ENCODE measurements around the gene CDYL.

CDYL gene

GRCh38 chr6:4936681-4937041, 160.5 kb downstream of the CDYL start:
- Histone ChIP-seq H3K4me1 (ENCODE audit: insufficient read depth, low read length) (peaks cover 26% of the 10 kb centered on the region), H3K9me3 (ENCODE audit: control insufficient read depth, insufficient read depth, low read length) (no peaks in the 10 kb centered on the region), H3K9ac (ENCODE audit: low read depth, low read length) (no peak overlapping the region), H3K36me3 (ENCODE audit: insufficient read depth, low read length) (peaks cover 6% of the 10 kb centered on the region; the same call in 1 of the 2 replicates)

DNA sequence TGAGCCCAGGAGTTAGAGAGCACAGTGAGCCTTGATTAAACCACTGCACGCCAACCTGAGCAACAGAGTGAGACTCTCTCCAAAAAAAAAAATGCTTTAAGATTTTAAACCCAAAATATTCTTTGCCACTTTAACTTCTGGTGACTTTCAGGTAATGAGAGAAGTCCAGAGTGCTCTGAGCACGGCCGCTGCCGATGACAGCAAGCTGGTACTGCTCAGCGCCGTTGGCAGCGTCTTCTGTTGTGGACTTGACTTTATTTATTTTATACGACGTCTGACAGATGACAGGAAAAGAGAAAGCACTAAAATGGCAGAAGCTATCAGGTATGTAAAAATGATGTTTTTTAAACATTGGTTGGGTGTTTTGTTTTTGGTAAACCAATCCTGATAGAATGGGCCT, 161.2 kb downstream of the CDYL start:
- peaks cover 6% of the 10 kb centered on the region for H3K36me3 ChIP-seq (ENCODE audit: insufficient read depth, low read length)
- H3K9ac ChIP-seq (ENCODE audit: low read depth, low read length): no peak overlapping the region
- H3K4me1 ChIP-seq (ENCODE audit: insufficient read depth, low read length): peaks cover 26% of the 10 kb centered on the region
- no peaks in the 10 kb centered on the region for H3K9me3 ChIP-seq (ENCODE audit: control insufficient read depth, insufficient read depth, low read length)

GRCh38 chr6:4939241-4939640, 163.0 kb downstream of the CDYL start:
- peaks cover 7% of the 10 kb centered on the region for H3K36me3 ChIP-seq (ENCODE audit: insufficient read depth, low read length)
- no peak overlapping the region for H3K9ac ChIP-seq (ENCODE audit: low read depth, low read length)
- H3K4me1 ChIP-seq (ENCODE audit: insufficient read depth, low read length): peaks cover 31% of the 10 kb centered on the region
- H3K9me3 ChIP-seq (ENCODE audit: control insufficient read depth, insufficient read depth, low read length): no peaks in the 10 kb centered on the region

DNA sequence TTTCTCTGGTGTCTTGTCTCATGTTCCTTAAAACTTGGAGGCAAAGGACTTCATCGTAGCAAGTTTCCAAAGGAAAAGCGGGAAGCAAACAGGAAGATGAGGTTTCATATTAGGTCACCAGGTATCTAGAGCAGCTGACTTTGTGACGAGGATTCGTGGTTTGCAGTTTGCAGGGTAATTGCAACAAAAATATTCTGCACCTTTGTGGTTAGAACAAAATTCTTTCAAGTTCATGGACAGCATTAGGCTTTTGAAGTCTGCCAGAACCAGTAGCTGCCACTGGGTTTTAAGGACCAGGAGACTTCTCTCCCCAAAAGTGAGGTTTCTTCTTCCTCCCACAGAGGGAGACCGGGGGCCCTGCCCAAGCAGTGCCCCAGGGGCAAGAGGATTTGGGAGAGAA, 164.2 kb downstream of the CDYL start:
- peaks cover 30% of the 10 kb centered on the region for H3K4me1 ChIP-seq (ENCODE audit: insufficient read depth, low read length)
- H3K36me3 ChIP-seq (ENCODE audit: insufficient read depth, low read length): peaks cover 13% of the 10 kb centered on the region
- no peak overlapping the region for H3K9ac ChIP-seq (ENCODE audit: low read depth, low read length)
- H3K9me3 ChIP-seq (ENCODE audit: control insufficient read depth, insufficient read depth, low read length): no peaks in the 10 kb centered on the region

DNA sequence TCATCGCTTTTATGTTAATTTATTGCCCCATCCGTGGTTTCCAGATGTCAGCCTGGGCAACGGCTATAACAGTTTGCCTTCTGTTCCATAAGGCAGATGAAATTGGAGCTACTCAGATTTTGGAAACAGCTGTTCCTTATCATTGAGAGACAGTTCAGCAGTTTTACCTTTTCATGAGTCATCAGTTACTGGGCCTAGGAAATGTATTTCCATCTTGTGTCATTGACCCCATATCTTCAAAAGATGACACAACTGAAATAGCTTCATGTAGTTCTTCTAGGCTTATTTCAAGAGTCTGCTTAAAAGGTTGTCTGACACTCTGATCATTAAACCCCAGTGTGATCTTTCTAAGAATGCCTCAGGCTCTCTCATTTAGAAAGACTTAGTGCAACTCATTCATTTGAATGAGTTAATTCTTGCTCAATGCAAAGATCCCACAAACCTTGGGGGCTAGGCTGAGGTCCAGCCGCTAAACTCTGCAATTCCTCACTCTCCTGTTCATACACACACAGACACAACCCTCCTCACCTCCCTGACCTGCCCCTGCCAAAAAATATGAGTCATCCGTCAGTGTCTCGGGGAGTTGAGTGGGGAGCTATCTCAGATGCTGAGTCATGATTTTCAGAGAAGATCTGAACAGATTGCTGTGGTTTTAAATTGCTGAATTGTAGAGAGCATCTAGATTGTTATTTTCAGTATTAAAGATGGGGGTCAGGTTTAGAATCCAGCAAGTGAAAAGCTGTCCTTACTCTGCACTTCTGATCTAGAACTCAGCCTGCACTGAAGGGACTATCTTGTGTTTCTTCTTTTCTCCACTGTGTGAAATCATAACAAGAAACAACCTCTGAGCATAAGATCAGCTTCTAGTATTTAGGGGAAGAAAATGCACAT, 165.8 kb downstream of the CDYL start:
- H3K36me3 ChIP-seq (ENCODE audit: insufficient read depth, low read length): peaks cover 13% of the 10 kb centered on the region
- H3K9me3 ChIP-seq (ENCODE audit: control insufficient read depth, insufficient read depth, low read length): no peaks in the 10 kb centered on the region
- no peak overlapping the region for H3K9ac ChIP-seq (ENCODE audit: low read depth, low read length)
- H3K4me1 ChIP-seq (ENCODE audit: insufficient read depth, low read length): peaks cover 28% of the 10 kb centered on the region

- Histone ChIP-seq H3K4me1 (ENCODE audit: insufficient read depth, low read length) (peaks cover 28% of the 10 kb centered on the region), H3K9ac (ENCODE audit: low read depth, low read length) (no peak overlapping the region), H3K36me3 (ENCODE audit: insufficient read depth, low read length) (peaks cover 13% of the 10 kb centered on the region), H3K9me3 (ENCODE audit: control insufficient read depth, insufficient read depth, low read length) (no peaks in the 10 kb centered on the region)
Measured at GRCh38 chr6:4942673-4943009, 166.4 kb downstream of the CDYL start.

GRCh38 chr6:4943716-4944115, 167.5 kb downstream of the CDYL start:
- Histone ChIP-seq H3K9me3 (ENCODE audit: control insufficient read depth, insufficient read depth, low read length) (no peaks in the 10 kb centered on the region), H3K4me1 (ENCODE audit: insufficient read depth, low read length) (peaks cover 35% of the 10 kb centered on the region), H3K36me3 (ENCODE audit: insufficient read depth, low read length) (peaks cover 13% of the 10 kb centered on the region), H3K9ac (ENCODE audit: low read depth, low read length) (no peak overlapping the region)

- H3K36me3 ChIP-seq (ENCODE audit: insufficient read depth, low read length): peaks cover 13% of the 10 kb centered on the region
- peaks cover 38% of the 10 kb centered on the region for H3K4me1 ChIP-seq (ENCODE audit: insufficient read depth, low read length)
- no peaks in the 10 kb centered on the region for H3K9me3 ChIP-seq (ENCODE audit: control insufficient read depth, insufficient read depth, low read length)
Measured at GRCh38 chr6:4944325-4944724, 168.1 kb downstream of the CDYL start.

DNA sequence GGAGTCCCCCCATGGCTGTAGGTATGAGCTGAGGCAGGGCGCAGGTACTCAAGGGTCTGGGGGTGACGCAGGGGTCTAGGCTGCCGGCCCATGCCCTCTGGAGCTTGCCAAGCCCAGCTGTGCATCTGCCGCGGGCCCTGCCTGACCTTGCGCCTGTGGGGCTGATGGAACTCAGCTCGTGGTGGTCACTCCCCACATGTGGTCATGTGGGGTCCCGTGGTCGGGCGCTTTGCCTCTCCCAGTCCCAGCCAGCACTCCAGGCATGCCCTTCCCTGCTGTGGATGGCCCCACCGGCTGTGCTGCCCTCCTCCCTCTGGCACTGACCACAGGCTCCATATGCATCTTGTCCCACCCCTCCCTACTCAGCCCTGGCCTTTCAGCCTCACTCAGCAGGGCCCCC, 170.3 kb downstream of the CDYL start:
- H3K9me3 ChIP-seq (ENCODE audit: control insufficient read depth, insufficient read depth, low read length): no peaks in the 10 kb centered on the region
- H3K36me3 ChIP-seq (ENCODE audit: insufficient read depth, low read length): peaks cover 14% of the 10 kb centered on the region
- H3K9ac ChIP-seq (ENCODE audit: low read depth, low read length): no peak overlapping the region
- peaks cover 28% of the 10 kb centered on the region for H3K4me1 ChIP-seq (ENCODE audit: insufficient read depth, low read length)

More at GRCh38 chr6:4944325-4944724, 168.1 kb downstream of the CDYL start:
- H3K9ac ChIP-seq (ENCODE audit: low read depth, low read length): no peak overlapping the region

DNA sequence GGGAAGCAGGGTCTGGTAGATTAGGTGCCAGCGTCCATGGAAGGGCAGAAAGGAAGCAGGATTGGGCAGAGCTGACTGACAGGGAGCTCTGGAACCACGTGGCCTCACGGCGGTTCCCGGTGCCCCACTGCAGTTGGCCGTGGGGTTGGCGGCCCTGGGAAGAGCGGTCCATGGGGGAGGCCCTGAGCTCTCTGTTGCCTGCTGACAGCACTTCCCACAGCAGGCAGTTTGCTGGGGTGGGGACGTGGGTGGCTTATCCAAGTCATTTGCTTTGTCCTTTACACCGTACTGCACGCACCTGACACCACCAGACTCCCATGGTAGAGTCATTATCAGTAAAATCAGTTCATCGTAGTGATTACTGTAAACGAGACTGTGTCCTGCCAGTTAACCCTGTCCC, 171.5 kb downstream of the CDYL start:
- H3K9me3 ChIP-seq (ENCODE audit: control insufficient read depth, insufficient read depth, low read length): no peaks in the 10 kb centered on the region
- peaks cover 18% of the 10 kb centered on the region for H3K4me1 ChIP-seq (ENCODE audit: insufficient read depth, low read length)
- H3K36me3 ChIP-seq (ENCODE audit: insufficient read depth, low read length): peaks cover 19% of the 10 kb centered on the region; the same call in 1 of the 2 replicates
- no peak overlapping the region for H3K9ac ChIP-seq (ENCODE audit: low read depth, low read length)

DNA sequence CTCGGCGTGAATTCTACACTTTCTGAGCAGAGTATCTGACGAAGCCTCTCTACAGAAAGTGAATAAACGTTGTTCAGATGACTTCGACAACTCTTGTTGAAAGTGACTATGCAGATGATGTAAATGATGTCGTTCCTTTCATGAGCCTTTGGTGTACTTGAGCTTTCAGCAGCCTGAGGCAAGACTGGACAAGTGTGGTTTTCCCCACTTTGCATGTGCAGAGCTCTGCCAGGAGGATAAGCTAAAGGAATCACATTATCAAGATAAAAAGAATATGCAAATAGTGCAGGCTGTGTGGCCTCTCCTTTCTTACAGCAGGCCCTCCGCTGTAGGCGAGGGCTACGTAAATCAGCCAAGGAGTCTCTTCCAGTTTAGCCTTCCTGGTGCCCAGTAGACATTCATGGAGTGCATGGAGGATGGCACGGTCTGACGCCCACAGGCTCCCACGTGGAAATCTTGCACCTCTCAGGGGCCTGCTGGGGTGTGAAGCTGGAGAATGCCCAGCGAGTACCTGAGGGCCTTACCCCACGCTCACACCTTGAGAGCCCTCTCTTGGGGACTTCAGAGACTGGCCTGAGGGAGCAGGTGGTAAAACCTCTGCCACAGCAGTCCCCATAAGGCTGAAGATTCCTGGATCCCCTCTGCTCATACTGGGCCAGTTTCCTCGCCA, 172.7 kb downstream of the CDYL start:
- Histone ChIP-seq H3K9me3 (ENCODE audit: control insufficient read depth, insufficient read depth, low read length) (no peaks in the 10 kb centered on the region), H3K4me1 (ENCODE audit: insufficient read depth, low read length) (peaks cover 10% of the 10 kb centered on the region), H3K36me3 (ENCODE audit: insufficient read depth, low read length) (peaks cover 23% of the 10 kb centered on the region; the same call in 1 of the 2 replicates), H3K9ac (ENCODE audit: low read depth, low read length) (no peak overlapping the region)

- H3K9ac ChIP-seq (ENCODE audit: low read depth, low read length): no peak overlapping the region
- peaks cover 16% of the 10 kb centered on the region; the same call in 1 of the 2 replicates for H3K36me3 ChIP-seq (ENCODE audit: insufficient read depth, low read length)
- H3K9me3 ChIP-seq (ENCODE audit: control insufficient read depth, insufficient read depth, low read length): no peaks in the 10 kb centered on the region
- peaks cover 10% of the 10 kb centered on the region for H3K4me1 ChIP-seq (ENCODE audit: insufficient read depth, low read length)
Measured at GRCh38 chr6:4950076-4950475, 173.9 kb downstream of the CDYL start.

DNA sequence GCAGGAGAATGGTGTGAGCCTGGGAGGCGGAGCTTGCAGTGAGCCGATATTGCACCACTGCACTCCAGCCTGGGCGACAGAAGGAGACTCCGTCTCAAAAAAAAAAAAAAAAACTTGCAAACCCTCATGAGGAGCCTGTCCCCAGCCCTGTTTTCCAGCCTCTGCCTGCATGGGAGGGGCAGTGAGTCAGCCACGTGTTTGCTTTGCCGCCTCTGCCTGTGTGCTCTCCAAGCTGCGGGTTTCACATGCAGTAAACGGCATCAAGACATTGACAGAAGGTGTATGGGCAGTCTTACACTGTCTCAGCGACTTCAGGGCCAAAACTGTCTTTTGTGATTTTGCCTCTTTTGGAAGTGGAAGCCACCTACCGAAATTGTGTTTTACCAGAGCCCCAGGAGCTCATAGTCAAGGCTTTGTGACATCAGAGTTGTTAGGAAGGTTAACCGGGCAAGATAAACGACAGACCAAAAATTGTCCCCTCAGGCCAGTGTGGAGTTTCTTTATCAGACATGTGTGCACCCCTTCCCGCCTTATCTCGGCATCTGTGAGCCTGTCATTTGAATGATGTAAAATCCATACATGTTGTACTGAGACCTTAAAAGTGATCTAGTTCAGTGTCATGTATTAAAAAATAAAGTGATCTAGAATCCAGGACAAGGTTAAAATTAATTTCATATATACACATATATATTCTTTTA, 174.8 kb downstream of the CDYL start:
- peaks cover 10% of the 10 kb centered on the region for H3K4me1 ChIP-seq (ENCODE audit: insufficient read depth, low read length)
- H3K9me3 ChIP-seq (ENCODE audit: control insufficient read depth, insufficient read depth, low read length): no peaks in the 10 kb centered on the region
- H3K36me3 ChIP-seq (ENCODE audit: insufficient read depth, low read length): peaks cover 16% of the 10 kb centered on the region; the same call in 1 of the 2 replicates
- H3K9ac ChIP-seq (ENCODE audit: low read depth, low read length): no peak overlapping the region

- Histone ChIP-seq H3K4me1 (ENCODE audit: insufficient read depth, low read length) (peaks cover 6% of the 10 kb centered on the region), H3K9ac (ENCODE audit: low read depth, low read length) (no peak overlapping the region), H3K9me3 (ENCODE audit: control insufficient read depth, insufficient read depth, low read length) (peaks cover 4% of the 10 kb centered on the region), H3K36me3 (ENCODE audit: insufficient read depth, low read length) (peaks cover 16% of the 10 kb centered on the region; the same call in 1 of the 2 replicates)
Measured at GRCh38 chr6:4953440-4953839, 177.2 kb downstream of the CDYL start.
